Measurements from ENCODE around the gene SGIP1. TPM values are rescaled to one million over a fixed set of nuclear protein-coding genes. Genes with fewer than 3 reads are reported as not detected.

The SGIP1 gene
- total and polyA plus RNA-seq, 2 experiments from 2014 or later: 2.4 to 6.1 TPM

DNA sequence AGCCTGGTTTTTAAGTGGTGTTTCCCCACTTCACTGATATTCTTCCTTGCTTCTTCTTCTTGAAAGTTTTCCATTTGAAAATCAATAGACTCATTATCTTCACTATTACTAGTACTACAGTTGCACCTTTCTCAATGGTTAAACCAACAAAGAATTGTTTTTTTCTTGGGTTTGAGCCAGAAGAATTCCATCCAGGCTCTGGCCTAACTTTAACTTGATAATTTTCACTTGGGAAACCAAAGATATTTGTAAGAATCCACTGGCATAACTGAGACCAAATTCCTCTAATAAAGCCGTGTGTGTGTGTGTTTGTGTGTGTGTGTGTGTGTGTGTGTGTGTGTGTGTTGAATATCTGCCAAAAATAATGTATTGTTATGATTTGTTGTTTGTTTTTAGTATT, 103.2 kb downstream of the SGIP1 start:
- no peak overlapping the region; the same call in 1 of the 2 replicates for H3K4me2 ChIP-seq
- no peaks in the 10 kb centered on the region for H3K27me3 ChIP-seq (ENCODE audit: insufficient read depth)
- Mint-ChIP-seq H3K9me3 (no peaks in the 10 kb centered on the region; the same call in 2 of the 3 replicates), H3K4me3 (no peak overlapping the region), H3K27ac (no peak overlapping the region), H3K27me3 (ENCODE audit: insufficient read depth, low read depth, poor library complexity) (peaks cover under 1% of the 10 kb centered on the region), H3K36me3 (ENCODE audit: low read depth) (no peaks in the 10 kb centered on the region), H3K4me1 (peaks cover 14% of the 10 kb centered on the region)
- no peak overlapping the region for H2AFZ ChIP-seq
- TF ChIP-seq JUNB (IDR thresholded peaks at IDR 0.05; ENCODE audit: unreplicated experiment) (no peak), CREB1 (CRISPR knock-in tag; IDR thresholded peaks at IDR 0.05; ENCODE audit: low read depth) (no peak), EZH2 (IDR thresholded peaks at IDR 0.05; ENCODE audit: low read depth, unreplicated experiment) (no peak), POLR2AphosphoS5 (IDR thresholded peaks at IDR 0.05; ENCODE audit: low read depth) (no peak)
- TF ChIP-seq, protein P1, sequence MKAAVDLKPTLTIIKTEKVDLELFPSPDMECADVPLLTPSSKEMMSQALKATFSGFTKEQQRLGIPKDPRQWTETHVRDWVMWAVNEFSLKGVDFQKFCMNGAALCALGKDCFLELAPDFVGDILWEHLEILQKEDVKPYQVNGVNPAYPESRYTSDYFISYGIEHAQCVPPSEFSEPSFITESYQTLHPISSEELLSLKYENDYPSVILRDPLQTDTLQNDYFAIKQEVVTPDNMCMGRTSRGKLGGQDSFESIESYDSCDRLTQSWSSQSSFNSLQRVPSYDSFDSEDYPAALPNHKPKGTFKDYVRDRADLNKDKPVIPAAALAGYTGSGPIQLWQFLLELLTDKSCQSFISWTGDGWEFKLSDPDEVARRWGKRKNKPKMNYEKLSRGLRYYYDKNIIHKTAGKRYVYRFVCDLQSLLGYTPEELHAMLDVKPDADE (IDR thresholded peaks at IDR 0.05): no peak
- TF ChIP-seq, protein P2, sequence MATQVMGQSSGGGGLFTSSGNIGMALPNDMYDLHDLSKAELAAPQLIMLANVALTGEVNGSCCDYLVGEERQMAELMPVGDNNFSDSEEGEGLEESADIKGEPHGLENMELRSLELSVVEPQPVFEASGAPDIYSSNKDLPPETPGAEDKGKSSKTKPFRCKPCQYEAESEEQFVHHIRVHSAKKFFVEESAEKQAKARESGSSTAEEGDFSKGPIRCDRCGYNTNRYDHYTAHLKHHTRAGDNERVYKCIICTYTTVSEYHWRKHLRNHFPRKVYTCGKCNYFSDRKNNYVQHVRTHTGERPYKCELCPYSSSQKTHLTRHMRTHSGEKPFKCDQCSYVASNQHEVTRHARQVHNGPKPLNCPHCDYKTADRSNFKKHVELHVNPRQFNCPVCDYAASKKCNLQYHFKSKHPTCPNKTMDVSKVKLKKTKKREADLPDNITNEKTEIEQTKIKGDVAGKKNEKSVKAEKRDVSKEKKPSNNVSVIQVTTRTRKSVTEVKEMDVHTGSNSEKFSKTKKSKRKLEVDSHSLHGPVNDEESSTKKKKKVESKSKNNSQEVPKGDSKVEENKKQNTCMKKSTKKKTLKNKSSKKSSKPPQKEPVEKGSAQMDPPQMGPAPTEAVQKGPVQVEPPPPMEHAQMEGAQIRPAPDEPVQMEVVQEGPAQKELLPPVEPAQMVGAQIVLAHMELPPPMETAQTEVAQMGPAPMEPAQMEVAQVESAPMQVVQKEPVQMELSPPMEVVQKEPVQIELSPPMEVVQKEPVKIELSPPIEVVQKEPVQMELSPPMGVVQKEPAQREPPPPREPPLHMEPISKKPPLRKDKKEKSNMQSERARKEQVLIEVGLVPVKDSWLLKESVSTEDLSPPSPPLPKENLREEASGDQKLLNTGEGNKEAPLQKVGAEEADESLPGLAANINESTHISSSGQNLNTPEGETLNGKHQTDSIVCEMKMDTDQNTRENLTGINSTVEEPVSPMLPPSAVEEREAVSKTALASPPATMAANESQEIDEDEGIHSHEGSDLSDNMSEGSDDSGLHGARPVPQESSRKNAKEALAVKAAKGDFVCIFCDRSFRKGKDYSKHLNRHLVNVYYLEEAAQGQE (IDR thresholded peaks at IDR 0.05; ENCODE audit: unreplicated experiment): no peak
- H3K9me2 ChIP-seq (ENCODE audit: insufficient read depth): no peaks in the 10 kb centered on the region
- H3K79me2 ChIP-seq (replicated peaks; ENCODE audit: insufficient read depth): no peaks in the 10 kb centered on the region
- no peak overlapping the region for H3K27ac ChIP-seq (ENCODE audit: low read depth)
- no peaks in the 10 kb centered on the region for H3K36me3 ChIP-seq (ENCODE audit: insufficient read depth)
- no peaks in the 10 kb centered on the region for H4K20me1 ChIP-seq (replicated peaks; ENCODE audit: insufficient read depth)
- H3K4me3 ChIP-seq: no peak overlapping the region
- ATAC-seq: no peak
- no peak for DNase-seq (ENCODE audit: low spot score)
- peaks cover 3% of the 10 kb centered on the region; the same call in 1 of the 2 replicates for H3K4me1 ChIP-seq (ENCODE audit: insufficient read depth)
- no peaks in the 10 kb centered on the region for H3F3A ChIP-seq (replicated peaks; ENCODE audit: low read depth)

DNA sequence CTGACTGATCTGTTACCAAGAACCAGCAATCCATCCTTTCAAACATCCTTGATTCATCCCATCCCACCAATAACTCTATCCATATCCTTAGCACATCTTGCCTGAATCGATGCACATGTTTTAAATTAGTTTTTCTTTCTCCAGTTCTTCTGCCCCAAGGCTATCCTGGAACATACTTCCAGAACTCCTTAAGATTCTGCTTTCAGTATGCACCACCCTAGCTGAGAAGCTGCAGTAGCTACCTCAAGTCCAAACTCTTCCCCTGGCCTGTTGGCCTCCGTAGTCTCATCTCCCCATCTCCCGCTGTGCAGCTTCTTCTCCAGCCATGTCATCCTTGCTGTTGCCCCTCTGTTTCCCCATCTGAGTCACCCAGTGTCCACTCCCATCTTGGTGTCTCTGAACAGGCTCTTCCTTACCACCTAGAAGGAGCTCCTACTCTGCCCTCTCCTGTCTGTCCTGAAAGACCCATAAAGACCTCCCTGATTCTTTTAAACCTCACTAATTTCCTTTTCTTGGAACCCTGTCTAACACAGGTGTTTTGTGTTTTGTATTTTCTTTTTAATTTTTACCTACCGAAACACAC, 108.0 kb downstream of the SGIP1 start:
- H3K27me3 Mint-ChIP-seq (ENCODE audit: insufficient read depth, low read depth, poor library complexity): no peaks in the 10 kb centered on the region
- H3K4me3 Mint-ChIP-seq: no peak overlapping the region
- H3K27ac Mint-ChIP-seq: no peak overlapping the region; the same call in 1 of the 2 replicates
- Histone ChIP-seq H3K4me1 (ENCODE audit: insufficient read depth) (peaks cover 8% of the 10 kb centered on the region; the same call in 1 of the 2 replicates), H3K36me3 (ENCODE audit: insufficient read depth) (no peaks in the 10 kb centered on the region), H3K9me2 (ENCODE audit: insufficient read depth) (no peaks in the 10 kb centered on the region), H3K27ac (ENCODE audit: low read depth) (no peak overlapping the region), H3K4me3 (no peak overlapping the region), H2AFZ (no peak overlapping the region), H3K4me2 (no peak overlapping the region), H4K20me1 (replicated peaks; ENCODE audit: insufficient read depth) (no peaks in the 10 kb centered on the region), H3K79me2 (replicated peaks; ENCODE audit: insufficient read depth) (no peaks in the 10 kb centered on the region), H3K27me3 (ENCODE audit: insufficient read depth) (no peaks in the 10 kb centered on the region), H3F3A (replicated peaks; ENCODE audit: low read depth) (no peaks in the 10 kb centered on the region)
- DNase-seq (ENCODE audit: low spot score) (no peak), ATAC-seq (no peak)
- H3K9me3 Mint-ChIP-seq: no peaks in the 10 kb centered on the region
- TF ChIP-seq CREB1 (CRISPR knock-in tag; IDR thresholded peaks at IDR 0.05; ENCODE audit: low read depth): no peak
- no peaks in the 10 kb centered on the region for H3K36me3 Mint-ChIP-seq (ENCODE audit: low read depth)
- H3K4me1 Mint-ChIP-seq: peaks cover 16% of the 10 kb centered on the region

Data from GM23338 (cell line).